Stomach (tissue), 9 donors: ENCODE results near the gene PTPRT. TPM values are rescaled to one million over a fixed set of nuclear protein-coding genes. Genes with fewer than 3 reads are reported as not detected.

Experiments
- DNase-seq, 2 donors: peaks; one replicate each; pipeline versions ENCODE4 v3.0.0 to v3.0.0-alpha.2; 2013 to 2019
- H3K27ac ChIP-seq, 5 donors: fragments of 200-600 bp in 4 of 5; sonication (generic) in 4 of 5; one replicate each; pipeline ENCODE4 v1.5.1; 2013 to 2019; ENCODE audit warnings: mild to moderate bottlenecking in 1 of 5, moderate library complexity in 1 of 5
- H3K27me3 ChIP-seq, 3 donors: fragments of 200-600 bp; sonication (generic); one replicate each; pipeline ENCODE4 v1.5.1; 2017 to 2019; ENCODE audit warnings: mixed run types in 1 of 3
- H3K36me3 ChIP-seq, 4 donors: fragments of 200-600 bp; sonication (generic); 1 replicate in 3 of 4; 2 replicates in 1 of 4; pipeline ENCODE4 v1.5.1; 2016 to 2019
- H3K4me1 ChIP-seq, 4 donors: fragments of 200-600 bp; sonication (generic); one replicate each; pipeline ENCODE4 v1.5.1; 2016 to 2019
- H3K4me3 ChIP-seq, 4 donors: fragments of 200-600 bp; sonication (generic) in 3 of 4; one replicate each; pipeline ENCODE4 v1.5.1; 2016 to 2019; ENCODE audit warnings: mild to moderate bottlenecking in 1 of 4
- H3K9me3 ChIP-seq, 4 donors: fragments of 200-600 bp; sonication (generic); one replicate each; pipeline ENCODE4 v1.5.1; 2016 to 2019
- EP300 ChIP-seq: sonication (generic); formaldehyde crosslinking; IDR thresholded peaks from one replicate; pipeline ENCODE4 v1.6.1; 2017; ENCODE audit warnings: antibody characterized with exemption
- POLR2A ChIP-seq, 4 donors: fragments of 450-650 bp; IDR thresholded peaks; one replicate each; pipeline ENCODE4 v1.6.1; 2016; ENCODE audit warnings: antibody characterized with exemption in 4 of 4, control low read depth in 2 of 4, mild to moderate bottlenecking in 1 of 4, moderate library complexity in 1 of 4
- POLR2AphosphoS5 ChIP-seq, 3 donors: sonication (generic); formaldehyde crosslinking; IDR thresholded peaks; one replicate each; pipeline ENCODE4 v1.6.1; 2016; ENCODE audit warnings: antibody characterized with exemption in 3 of 3
- WGBS, 5 donors: extraction: QIAGEN DNeasy Blood & Tissue Kit in 3 of 5; methylation state at CpG; one replicate each; pipeline versions ENCODE4 v1.1.5 to v1.1.7; 2013 to 2018; 5-methylcytosine and 5-hydroxymethylcytosine counted together
- intact Hi-C: fragments of 100-400 bp; cut with DNase I; formaldehyde crosslinking; loops from one replicate; pipeline ENCODE4 v1.15.1; 2023; ENCODE audit warnings: low total_unique reads
- polyA plus RNA-seq, 3 donors: library from polyadenylated mRNA; stranded (reverse); fragments of 200-250 nt; gene quantifications; one replicate each; pipeline ENCODE4 v1.2.3, GENCODE V29; 2013
- total RNA-seq, 5 donors: library from RNA; depleted of rRNA; stranded (reverse); fragments of >200 nt; gene quantifications; one replicate each; pipeline versions ENCODE4 v1.1.0 to v1.2.3, GENCODE V29; 2014 to 2016
- TF ChIP-seq, protein P1 (sequence below), 7 experiments: fragments of 450-650 bp in 4 of 7; fragments of 200-600 bp in 3 of 7; sonication (generic) in 3 of 7; IDR thresholded peaks; one replicate each; pipeline ENCODE4 v1.5.1; 2016 to 2019; ENCODE audit warnings: antibody characterized with exemption in 7 of 7, control low read depth in 2 of 7, mild to moderate bottlenecking in 1 of 7
- donor health status: healthy with polysubstance abuse.
- donor health status: Bipolar disorder and iron deficiency.
- donor health status: healthy.

Gene PTPRT
- total and polyA plus RNA-seq, 8 donors: 0.05 to 11.6 (median 1.7) TPM; not detected in 2

DNA sequence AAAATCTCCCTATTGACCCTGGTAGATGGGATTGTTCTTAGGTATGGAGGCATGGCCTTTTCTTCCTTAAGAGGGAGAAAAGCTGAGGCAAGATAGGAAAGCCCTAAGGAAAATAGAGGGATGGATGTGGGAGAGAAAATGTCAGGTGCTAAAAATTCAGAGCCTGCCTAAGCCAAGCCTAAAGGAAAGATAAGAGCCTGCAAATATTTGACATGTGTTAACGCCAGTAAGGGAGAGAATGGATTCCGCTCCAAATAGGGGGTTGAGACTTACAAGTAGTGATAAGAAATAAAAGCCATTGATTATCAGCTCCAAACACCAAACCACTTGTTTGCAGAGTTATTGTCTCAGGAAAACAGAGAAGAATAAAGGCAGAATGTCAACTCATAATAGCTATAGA lies 533.6 kb downstream of the PTPRT start:
- 27 to 46% (median 31%) methylated on average over 2 of the region's 2 CpGs for WGBS, 5 donors
- no peaks in the 10 kb centered on the region for H3K36me3 ChIP-seq
- no peaks in the 10 kb centered on the region for H3K27me3 ChIP-seq
- peak in 1 of 2 donors; percentile 7 for DNase-seq
- no peaks in the 10 kb centered on the region for H3K9me3 ChIP-seq
- intact Hi-C loops: no loop called here
- TF ChIP-seq, protein P1, sequence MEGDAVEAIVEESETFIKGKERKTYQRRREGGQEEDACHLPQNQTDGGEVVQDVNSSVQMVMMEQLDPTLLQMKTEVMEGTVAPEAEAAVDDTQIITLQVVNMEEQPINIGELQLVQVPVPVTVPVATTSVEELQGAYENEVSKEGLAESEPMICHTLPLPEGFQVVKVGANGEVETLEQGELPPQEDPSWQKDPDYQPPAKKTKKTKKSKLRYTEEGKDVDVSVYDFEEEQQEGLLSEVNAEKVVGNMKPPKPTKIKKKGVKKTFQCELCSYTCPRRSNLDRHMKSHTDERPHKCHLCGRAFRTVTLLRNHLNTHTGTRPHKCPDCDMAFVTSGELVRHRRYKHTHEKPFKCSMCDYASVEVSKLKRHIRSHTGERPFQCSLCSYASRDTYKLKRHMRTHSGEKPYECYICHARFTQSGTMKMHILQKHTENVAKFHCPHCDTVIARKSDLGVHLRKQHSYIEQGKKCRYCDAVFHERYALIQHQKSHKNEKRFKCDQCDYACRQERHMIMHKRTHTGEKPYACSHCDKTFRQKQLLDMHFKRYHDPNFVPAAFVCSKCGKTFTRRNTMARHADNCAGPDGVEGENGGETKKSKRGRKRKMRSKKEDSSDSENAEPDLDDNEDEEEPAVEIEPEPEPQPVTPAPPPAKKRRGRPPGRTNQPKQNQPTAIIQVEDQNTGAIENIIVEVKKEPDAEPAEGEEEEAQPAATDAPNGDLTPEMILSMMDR (IDR thresholded peaks at IDR 0.05): no peak
- no peak overlapping the region for H3K4me3 ChIP-seq
- H3K27ac ChIP-seq: no peak overlapping the region
- peaks cover 0 to 10% (median 0%) of the 10 kb centered on the region in 4 donors for H3K4me1 ChIP-seq

DNA sequence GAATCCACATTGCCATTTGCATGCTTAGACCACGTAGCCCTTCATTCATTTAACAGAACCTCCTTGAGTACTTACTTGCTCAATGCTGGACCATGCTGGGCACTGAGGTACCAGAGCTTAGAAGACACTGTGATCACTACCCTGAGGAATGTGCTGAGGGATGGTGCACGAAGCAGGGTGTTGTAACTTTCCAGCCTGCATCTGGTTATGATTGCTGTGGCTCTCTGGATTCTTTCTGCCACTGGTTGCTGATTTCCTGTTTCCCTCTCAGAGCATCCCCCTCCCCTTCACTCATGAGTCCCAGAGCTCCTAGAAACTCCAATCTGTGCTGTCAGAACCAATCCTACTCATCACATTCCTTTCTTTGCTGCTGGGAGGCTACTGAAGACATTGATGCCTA lies 537.4 kb downstream of the PTPRT start:
- Histone ChIP-seq H3K27me3 (no peaks in the 10 kb centered on the region), H3K36me3 (no peaks in the 10 kb centered on the region), H3K9me3 (no peaks in the 10 kb centered on the region), H3K27ac (no peak overlapping the region), H3K4me3 (no peak overlapping the region), H3K4me1 (peaks cover 0 to 10% (median 0%) of the 10 kb centered on the region in 4 donors)
- DNase-seq: no peak
- intact Hi-C loops: no loop called here
- TF ChIP-seq, protein P1 (IDR thresholded peaks at IDR 0.05): no peak
- TF ChIP-seq POLR2AphosphoS5 (IDR thresholded peaks at IDR 0.05) (no peak), EP300 (no peak), POLR2A (IDR thresholded peaks at IDR 0.05) (no peak)
- WGBS, 5 donors: 71 to 78% (median 76%) methylated on average over 2 of the region's 2 CpGs

DNA sequence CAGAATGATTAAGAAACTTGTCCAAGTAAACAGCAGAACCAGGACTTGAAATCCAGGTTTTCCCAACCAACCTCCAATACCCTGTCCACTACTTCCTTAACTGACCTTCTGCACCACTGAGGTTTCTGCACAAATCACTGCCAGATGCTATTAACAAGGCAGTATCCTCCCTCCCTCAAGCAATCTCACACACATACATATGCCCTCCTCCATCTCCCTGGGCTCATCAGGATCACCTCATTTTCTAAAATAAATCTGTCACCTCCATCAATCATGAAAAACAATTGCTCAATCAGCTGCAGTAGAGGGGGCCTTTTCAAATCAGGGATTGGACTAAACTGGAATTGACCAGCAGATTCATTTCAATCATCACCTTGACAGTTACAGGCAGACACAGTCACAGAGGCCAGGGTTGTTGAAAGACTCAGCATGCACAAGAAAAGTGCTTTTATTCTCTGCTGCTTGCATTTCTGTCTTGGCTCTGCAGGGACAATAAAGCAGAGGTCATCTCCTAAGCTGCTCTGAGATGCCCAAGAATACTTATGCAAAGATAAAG lies 539.4 kb downstream of the PTPRT start:
- H3K4me1 ChIP-seq: no peaks in the 10 kb centered on the region
- no peak overlapping the region for H3K4me3 ChIP-seq
- no peak for TF ChIP-seq POLR2A (IDR thresholded peaks at IDR 0.05)
- TF ChIP-seq, protein P1 (IDR thresholded peaks at IDR 0.05): no peak
- TF ChIP-seq POLR2AphosphoS5 (IDR thresholded peaks at IDR 0.05): no peak
- no peak for TF ChIP-seq EP300
- H3K9me3 ChIP-seq: no peaks in the 10 kb centered on the region
- no peak for DNase-seq
- H3K27me3 ChIP-seq: no peaks in the 10 kb centered on the region
- H3K36me3 ChIP-seq: no peaks in the 10 kb centered on the region
- intact Hi-C loops: no loop called here
- H3K27ac ChIP-seq: no peak overlapping the region

DNA sequence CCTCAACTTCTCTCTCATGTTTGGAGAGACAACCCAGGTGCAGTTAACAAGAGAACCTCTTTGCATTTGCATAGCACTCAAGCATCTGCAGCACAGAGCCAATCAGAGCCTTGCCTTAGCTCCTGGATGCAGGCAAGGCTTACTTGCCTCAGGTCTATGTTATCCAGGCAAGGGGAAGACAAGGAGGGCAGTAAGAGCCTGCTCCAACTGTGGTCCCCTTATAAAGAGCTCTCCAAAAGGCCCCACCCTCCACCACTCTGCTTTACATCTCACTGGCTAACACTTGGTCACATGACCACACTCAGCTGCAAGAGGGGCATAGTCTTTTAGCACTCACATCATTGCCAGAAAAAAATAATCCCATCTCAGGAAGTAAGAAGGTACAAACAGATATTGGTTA lies 540.0 kb downstream of the PTPRT start:
- Histone ChIP-seq H3K4me3 (no peak overlapping the region), H3K27ac (no peak overlapping the region), H3K9me3 (no peaks in the 10 kb centered on the region), H3K4me1 (no peaks in the 10 kb centered on the region), H3K36me3 (no peaks in the 10 kb centered on the region), H3K27me3 (no peaks in the 10 kb centered on the region)
- intact Hi-C loops: no loop called here
- no peak for DNase-seq
- TF ChIP-seq, protein P1 (IDR thresholded peaks at IDR 0.05): no peak
- TF ChIP-seq EP300 (no peak), POLR2AphosphoS5 (IDR thresholded peaks at IDR 0.05) (no peak), POLR2A (IDR thresholded peaks at IDR 0.05) (no peak)
